Thyroid gland (tissue), 4 donors: ENCODE data around the gene SORCS2.

Source experiments
- CTCF ChIP-seq, 6 experiments: fragments of 200-600 bp in 3 of 6; fragments of 450-650 bp in 3 of 6; sonication (generic) in 3 of 6; IDR thresholded peaks; one replicate each; pipeline ENCODE4 v1.5.1; 2016 to 2019; ENCODE audit warnings: antibody characterized with exemption in 6 of 6, mild to moderate bottlenecking in 2 of 6, inconsistent platforms in 1 of 6, moderate library complexity in 1 of 6
- POLR2A ChIP-seq, 2 donors: fragments of 450-650 bp; IDR thresholded peaks; one replicate each; pipeline ENCODE4 v1.6.1; 2017; ENCODE audit warnings: antibody characterized with exemption in 2 of 2, mild to moderate bottlenecking in 2 of 2, moderate library complexity in 1 of 2

GRCh38 chr4:7524843-7525242, 332.5 kb downstream of the SORCS2 start:
- TF ChIP-seq CTCF (IDR thresholded peaks at IDR 0.05) (no peak), POLR2A (IDR thresholded peaks at IDR 0.05) (no peak)
